RWPE1 (cell line): Measurements from ENCODE around the gene OTULIN.

Source experiments
- CTCF ChIA-PET: fragments of 350-600 bp; sonication (Branson Sonifier 250); formaldehyde crosslinking; extraction: SDS; loops from one replicate; lab custom pipeline; 2021; lab: Yijun Ruan, JAX
- POLR2A ChIA-PET: fragments of 400-600 bp; formaldehyde crosslinking; extraction: SDS; loops from one replicate; lab custom pipeline; 2020; ENCODE audit warnings: antibody characterized with exemption; ENCODE audit not compliant: low non-redundant PET; lab: Yijun Ruan, JAX
- DNase-seq: peaks from one replicate; pipeline ENCODE4 v3.0.0; 2012; ENCODE audit warnings: low spot score
- H3K27ac ChIP-seq: fragments of 450-650 bp; 2 replicates; pipeline ENCODE4 v1.5.1; 2017
- CTCF ChIP-seq: fragments of 450-650 bp; conservative IDR thresholded peaks from 2 replicates; pipeline ENCODE4 v1.5.1; 2017; ENCODE audit warnings: low read depth, mild to moderate bottlenecking

Gene OTULIN

GRCh38 chr5:14664270-14665100 is at the start of gene OTULIN:
Gene OTULIN (plus strand): TSS chr5:14664718. CDS start chr5:14664826, 108 bp downstream.
- peak; percentile 96 for DNase-seq
- CTCF ChIA-PET = interaction anchor here (0.6 kb wide), 1 partner anchor 152 kb away, joined by 3 read pairs; no protein-coding TSS in a partner anchor
- no peak for TF ChIP-seq CTCF
- POLR2A ChIA-PET = no interaction called here
- peak within 1 kb of the TSS; percentile 97 for H3K27ac ChIP-seq

GRCh38 chr5:14615365-14615764 is 49.2 kb upstream of the OTULIN start:
- no peak for TF ChIP-seq CTCF
- no peak for DNase-seq
- no peak overlapping the region for H3K27ac ChIP-seq
- ChIA-PET POLR2A (no interaction called here), CTCF (no interaction called here)

- TF ChIP-seq CTCF = no peak
- no peak overlapping the region for H3K27ac ChIP-seq
- DNase-seq = no peak
- CTCF ChIA-PET = no interaction called here
- POLR2A ChIA-PET = no interaction called here
Observed at GRCh38 chr5:14617441-14617840, 47.1 kb upstream of the OTULIN start.

- ChIA-PET CTCF (no interaction called here), POLR2A (no interaction called here)
- DNase-seq = no peak
- TF ChIP-seq CTCF = no peak
- H3K27ac ChIP-seq = no peak overlapping the region
Observed at GRCh38 chr5:14627270-14627669, 37.2 kb upstream of the OTULIN start.

- ChIA-PET POLR2A (no interaction called here), CTCF (no interaction called here)
- no peak overlapping the region for H3K27ac ChIP-seq
- peak; percentile 48 for DNase-seq
- TF ChIP-seq CTCF = no peak
Observed at GRCh38 chr5:14628346-14628745, 36.2 kb upstream of the OTULIN start.

- ChIA-PET POLR2A (no interaction called here), CTCF (no interaction called here)
- no peak for TF ChIP-seq CTCF
- H3K27ac ChIP-seq = no peak overlapping the region
- no peak for DNase-seq
Observed at GRCh38 chr5:14630671-14631070, 33.8 kb upstream of the OTULIN start.
